GM23338 (cell line): ENCODE results near the gene IMPA2. TPM values are rescaled to one million over a fixed set of nuclear protein-coding genes. Genes with fewer than 3 reads are reported as not detected.

Experiments
- ATAC-seq: fragments of 200-7000 bp; cut with Tn5 transposase; 3 replicates; pipeline ENCODE4 v1.9.1; 2020
- DNase-seq: peaks from one replicate; pipeline ENCODE4 v3.0.0-alpha.2; 2015; ENCODE audit warnings: low spot score
- H2AFZ ChIP-seq: fragments of 200-600 bp; sonication (generic); 2 replicates; pipeline ENCODE4 v1.8.0; 2016; ENCODE audit warnings: antibody characterized with exemption, mild to moderate bottlenecking, moderate library complexity
- H3F3A ChIP-seq: fragments of 200-600 bp; sonication (generic); replicated peaks from 2 replicates; pipeline ENCODE4 v1.8.0; 2017; ENCODE audit warnings: antibody characterized with exemption, mixed run types, low read depth
- H3K27ac ChIP-seq: fragments of 200-600 bp; sonication (generic); 2 replicates; pipeline ENCODE4 v1.6.1; 2016; ENCODE audit warnings: low read depth
- H3K27me3 ChIP-seq: fragments of 200-600 bp; sonication (generic); 2 replicates; pipeline ENCODE4 v1.8.0; 2016; ENCODE audit warnings: mild to moderate bottlenecking, mixed run types, moderate library complexity; ENCODE audit not compliant: insufficient read depth
- H3K36me3 ChIP-seq: fragments of 200-600 bp; sonication (generic); 2 replicates; pipeline ENCODE4 v1.8.0; 2016; ENCODE audit warnings: mild to moderate bottlenecking; ENCODE audit not compliant: insufficient read depth
- H3K4me1 ChIP-seq: fragments of 200-600 bp; sonication (generic); 2 replicates; pipeline ENCODE4 v1.8.0; 2016; ENCODE audit warnings: mild to moderate bottlenecking, moderate library complexity; ENCODE audit not compliant: insufficient read depth
- H3K4me2 ChIP-seq: fragments of 200-600 bp; sonication (generic); 2 replicates; pipeline ENCODE4 v1.7.1; 2017; ENCODE audit warnings: mixed run types
- H3K4me3 ChIP-seq: fragments of 200-600 bp; sonication (generic); 2 replicates; pipeline ENCODE4 v1.6.1; 2016; ENCODE audit warnings: mixed run types
- H3K79me2 ChIP-seq: fragments of 200-600 bp; sonication (generic); replicated peaks from 2 replicates; pipeline ENCODE4 v1.8.0; 2017; ENCODE audit warnings: mild to moderate bottlenecking; ENCODE audit not compliant: insufficient read depth
- H3K9me2 ChIP-seq: fragments of 200-600 bp; sonication (generic); 2 replicates; pipeline ENCODE4 v1.8.0; 2017; ENCODE audit not compliant: insufficient read depth
- H4K20me1 ChIP-seq: fragments of 200-600 bp; sonication (generic); replicated peaks from 2 replicates; pipeline ENCODE4 v1.8.0; 2017; ENCODE audit warnings: mild to moderate bottlenecking; ENCODE audit not compliant: insufficient read depth
- H3K27ac Mint-ChIP-seq: 2 replicates; pipeline ENCODE4 v1.8.0; 2020; ENCODE audit warnings: inconsistent platforms, mild to moderate bottlenecking, moderate library complexity, mixed read lengths
- H3K27me3 Mint-ChIP-seq: 3 replicates; pipeline ENCODE4 v1.8.0; 2022; ENCODE audit warnings: low read depth, mild to moderate bottlenecking, moderate library complexity, mixed read lengths, inconsistent platforms; ENCODE audit not compliant: insufficient read depth, poor library complexity
- H3K36me3 Mint-ChIP-seq: 3 replicates; pipeline ENCODE4 v1.8.0; 2021; ENCODE audit warnings: low read depth, mild to moderate bottlenecking, inconsistent platforms, moderate library complexity, mixed read lengths
- H3K4me1 Mint-ChIP-seq: 3 replicates; pipeline ENCODE4 v1.8.0; 2020; ENCODE audit warnings: mild to moderate bottlenecking, inconsistent platforms, mixed read lengths
- H3K4me3 Mint-ChIP-seq: 3 replicates; pipeline ENCODE4 v1.8.0; 2021; ENCODE audit warnings: moderate library complexity, mild to moderate bottlenecking, inconsistent platforms, mixed read lengths
- H3K9me3 Mint-ChIP-seq: 3 replicates; pipeline ENCODE4 v1.8.0; 2020; ENCODE audit warnings: moderate library complexity, mild to moderate bottlenecking, inconsistent platforms, mixed read lengths
- CTCF ChIP-seq, 2 experiments: fragments of 200-600 bp in 1 of 2; sonication (generic) in 1 of 2; conservative IDR thresholded peaks; 2 replicates each; pipeline versions ENCODE4 v1.5.1 to v1.6.1; 2016 to 2017; ENCODE audit warnings: antibody characterized with exemption in 2 of 2, low read depth in 2 of 2, mild to moderate bottlenecking in 2 of 2, moderate library complexity in 1 of 2
- EZH2 ChIP-seq: fragments of 200-600 bp; sonication (generic); IDR thresholded peaks from one replicate; pipeline ENCODE4 v1.8.0; 2017; ENCODE audit warnings: antibody characterized with exemption, mild to moderate bottlenecking, low read depth; ENCODE audit not compliant: unreplicated experiment
- EZH2phosphoT487 ChIP-seq: fragments of 200-600 bp; sonication (generic); IDR thresholded peaks from one replicate; pipeline ENCODE4 v1.8.1; 2018; ENCODE audit warnings: antibody characterized with exemption; ENCODE audit not compliant: unreplicated experiment
- JUNB ChIP-seq: IDR thresholded peaks from one replicate; pipeline ENCODE4 v1.6.1; 2016; ENCODE audit warnings: antibody characterized with exemption; ENCODE audit not compliant: unreplicated experiment
- NANOG ChIP-seq: IDR thresholded peaks from 2 replicates; pipeline ENCODE4 v1.6.1; 2016; ENCODE audit warnings: antibody characterized with exemption, borderline replicate concordance
- REST ChIP-seq: IDR thresholded peaks from one replicate; pipeline ENCODE4 v1.6.1; 2018; ENCODE audit warnings: antibody characterized with exemption; ENCODE audit not compliant: unreplicated experiment
- ZNF114 ChIP-seq: fragments of 250-450 bp; sonication (Bioruptor Pico); IDR thresholded peaks from 2 replicates; pipeline ENCODE4 v1.5.0; 2020; ENCODE audit warnings: mild to moderate bottlenecking, moderate library complexity
- ZNF462 ChIP-seq: fragments of 250-450 bp; sonication (Bioruptor Pico); IDR thresholded peaks from 2 replicates; pipeline ENCODE4 v1.5.0; 2020; ENCODE audit warnings: mild to moderate bottlenecking, moderate library complexity
- polyA plus RNA-seq: library from polyadenylated mRNA; unstranded; fragments of >200 nt; fragmentation: Nextera tagmentation; extraction: Ambion mirVana; gene quantifications from 2 replicates; pipeline ENCODE4 v1.2.1, GENCODE V29; 2016
- total RNA-seq: library from RNA; depleted of rRNA; stranded (reverse); fragments of >200 nt; shearing (Covaris generic); gene quantifications from 2 replicates; pipeline ENCODE4 v1.2.3, GENCODE V29; 2014

The IMPA2 gene
- total and polyA plus RNA-seq, 2 experiments from 2014 or later: 50.4 to 122 TPM

- Histone ChIP-seq H3K27ac (no peak overlapping the region; the same call in 1 of the 2 replicates), H3K4me2 (no peak overlapping the region), H4K20me1 (peaks cover 59% of the 10 kb centered on the region), H3K79me2 (peaks cover 98% of the 10 kb centered on the region), H3K4me3 (no peak overlapping the region), H3K27me3 (no peaks in the 10 kb centered on the region), H2AFZ (no peak overlapping the region), H3K9me2 (no peaks in the 10 kb centered on the region), H3F3A (no peaks in the 10 kb centered on the region), H3K36me3 (no peaks in the 10 kb centered on the region), H3K4me1 (peaks cover 59% of the 10 kb centered on the region)
- Mint-ChIP-seq H3K4me1 (peaks cover 76% of the 10 kb centered on the region), H3K9me3 (0 out of 3 replicates have a peak, but pooled peaks cover under 1% of the 10 kb centered on the region), H3K4me3 (no peak overlapping the region), H3K36me3 (peaks cover 8% of the 10 kb centered on the region), H3K27me3 (peaks cover 14% of the 10 kb centered on the region), H3K27ac (peak overlapping the region; percentile 56)
- no peak for ATAC-seq
- no peak for TF ChIP-seq CTCF (conservative IDR thresholded peaks at IDR 0.05; ENCODE audit: low read depth in 2 of 2)
- TF ChIP-seq ZNF462 (CRISPR knock-in tag): no peak
- DNase-seq: no peak
These were observed 6.2 kb downstream of the IMPA2 start for GRCh38 chr18:11987527-11987926.

GRCh38 chr18:11989174-11989573 lies 7.9 kb downstream of the IMPA2 start:
- H3K9me2 ChIP-seq: no peaks in the 10 kb centered on the region
- no peak overlapping the region for H3K27ac ChIP-seq
- Mint-ChIP-seq H3K4me1 (peaks cover 65% of the 10 kb centered on the region), H3K27me3 (peaks cover 10% of the 10 kb centered on the region), H3K27ac (no peak overlapping the region), H3K36me3 (peaks cover 5% of the 10 kb centered on the region; the same call in 2 of the 3 replicates), H3K4me3 (no peak overlapping the region), H3K9me3 (no peaks in the 10 kb centered on the region)
- TF ChIP-seq NANOG (no peak), JUNB (no peak), ZNF114 (CRISPR knock-in tag) (no peak), EZH2 (no peak), REST (no peak), EZH2phosphoT487 (no peak)
- H3K4me1 ChIP-seq: peaks cover 43% of the 10 kb centered on the region
- H3K36me3 ChIP-seq: no peaks in the 10 kb centered on the region
- ATAC-seq (no peak), DNase-seq (no peak)
- H3K4me2 ChIP-seq: peak overlapping the region; percentile 43; the same call in 1 of the 2 replicates
- H4K20me1 ChIP-seq: peaks cover 53% of the 10 kb centered on the region
- no peaks in the 10 kb centered on the region for H3F3A ChIP-seq
- no peak overlapping the region for H3K4me3 ChIP-seq
- no peaks in the 10 kb centered on the region for H3K27me3 ChIP-seq
- no peak overlapping the region for H2AFZ ChIP-seq
- H3K79me2 ChIP-seq: peaks cover 97% of the 10 kb centered on the region
